ENCODE data around the gene KRTCAP3.

KRTCAP3 gene

GRCh38 chr2:27441226-27441926 lies 805 bp upstream of the KRTCAP3 start:
- no peak for DNase-seq

- no peak for DNase-seq
These were observed 720 bp downstream of the KRTCAP3 start for GRCh38 chr2:27442920-27443282.

- DNase-seq: no peak
These were observed 3.0 kb downstream of the KRTCAP3 start for GRCh38 chr2:27445155-27445554.

- DNase-seq: no peak
These were observed 3.4 kb downstream of the KRTCAP3 start for GRCh38 chr2:27445615-27446014.

GRCh38 chr2:27446057-27446456 lies 3.9 kb downstream of the KRTCAP3 start:
- no peak for DNase-seq

- no peak for DNase-seq
These were observed 6.2 kb downstream of the KRTCAP3 start for GRCh38 chr2:27448381-27448780.

GRCh38 chr2:27451095-27451494 lies 8.9 kb downstream of the KRTCAP3 start:
- no peak for DNase-seq

GRCh38 chr2:27453968-27454367 lies 11.8 kb downstream of the KRTCAP3 start:
- no peak for DNase-seq

GRCh38 chr2:27461118-27461517 lies 18.9 kb downstream of the KRTCAP3 start:
- DNase-seq: no peak

- no peak for DNase-seq
These were observed 22.3 kb downstream of the KRTCAP3 start for GRCh38 chr2:27464443-27464842.

- DNase-seq: no peak
These were observed 29.8 kb downstream of the KRTCAP3 start for GRCh38 chr2:27471961-27472360.

GRCh38 chr2:27485496-27485895 lies 43.3 kb downstream of the KRTCAP3 start:
- no peak for DNase-seq

GRCh38 chr2:27489118-27489497 lies 46.9 kb downstream of the KRTCAP3 start:
- DNase-seq: no peak

- DNase-seq: peak; percentile 100
These were observed 47.6 kb downstream of the KRTCAP3 start, which contains the start of gene IFT172 for GRCh38 chr2:27489498-27490397. Gene IFT172 (minus strand): TSS chr2:27489743. CDS start chr2:27489653, 90 bp downstream.

- DNase-seq: no peak
These were observed 50.4 kb downstream of the KRTCAP3 start for GRCh38 chr2:27492557-27492956.

GRCh38 chr2:27493948-27494283 lies 51.7 kb downstream of the KRTCAP3 start:
- no peak for DNase-seq

All from inflammatory macrophage treated with lipopolysaccharide for 4 hours (primary cell).